ENCODE data around the gene COMTD1. TPM values are rescaled to one million over a fixed set of nuclear protein-coding genes. Genes with fewer than 3 reads are reported as not detected.

COMTD1 gene
- total and polyA plus RNA-seq, 2 of the 4 experiments (the other 2 are of a cell fraction), result 1.6 to 6.4 TPM

- Histone ChIP-seq H4K8ac (ENCODE audit: low read depth in 2 of 2, low read length in 2 of 2) (no peak overlapping the region), H2AK5ac (ENCODE audit: low read depth, low read length) (no peak overlapping the region), H2AFZ (replicated peaks; ENCODE audit: low read length, poor library complexity) (no peak overlapping the region), H3K36me3 (ENCODE audit: control insufficient read depth, insufficient read depth, low read length) (no peaks in the 10 kb centered on the region), H2BK20ac (ENCODE audit: low read depth, low read length) (no peak overlapping the region), H2BK5ac (ENCODE audit: low read depth, low read length, poor library complexity, severe bottlenecking) (no peak overlapping the region), H4K91ac (ENCODE audit: insufficient read depth, low read depth, low read length) (no peak overlapping the region), H3K23ac (ENCODE audit: low read depth, low read length) (no peak overlapping the region), H2BK15ac (ENCODE audit: low read depth, low read length) (no peak overlapping the region), H3K79me1 (ENCODE audit: low read depth in 1 of 2, low read length in 2 of 2) (no peaks in the 10 kb centered on the region), H3K4ac (ENCODE audit: low read depth, low read length) (no peak overlapping the region), H3K4me3 (ENCODE audit: insufficient read depth, low read depth, low read length) (no peak overlapping the region), H3K18ac (ENCODE audit: low read depth, low read length) (no peak overlapping the region), H4K20me1 (ENCODE audit: insufficient read depth, low read length) (no peaks in the 10 kb centered on the region), H3K4me1 (ENCODE audit: control insufficient read depth, insufficient read depth, low read length) (no peaks in the 10 kb centered on the region; the same call in 1 of the 2 replicates), H3K4me2 (ENCODE audit: low read depth, low read length) (no peak overlapping the region), H2BK120ac (ENCODE audit: low read depth, low read length) (no peak overlapping the region), H3K27me3 (ENCODE audit: control insufficient read depth, insufficient read depth, low read length) (no peaks in the 10 kb centered on the region), H3K14ac (replicated peaks; ENCODE audit: low read depth, low read length) (no peak overlapping the region), H3K56ac (ENCODE audit: extremely low read depth, insufficient read depth, low read length) (no peak overlapping the region), H3K9me1 (ENCODE audit: insufficient read depth, low read length) (no peaks in the 10 kb centered on the region), H3K27ac (ENCODE audit: insufficient read depth, low read length) (no peak overlapping the region), H3K9me3 (ENCODE audit: control insufficient read depth, insufficient read depth, low read length) (peaks cover 1% of the 10 kb centered on the region; the same call in 1 of the 2 replicates), H2AK9ac (replicated peaks; ENCODE audit: low read depth, low read length, poor library complexity) (peak overlapping the region; percentile 80), H4K5ac (ENCODE audit: low read depth, low read length) (no peak overlapping the region), H3K9ac (ENCODE audit: low read depth, low read length) (no peak overlapping the region)
- no CpG with 5 or more reads among the region's 10 CpGs for WGBS, 2 experiments (ENCODE audit: extremely low coverage in 2 of 2, insufficient read length in 1 of 2)
- POLR2A ChIA-PET (ENCODE audit: unreplicated experiment), result no interaction called here
- intact Hi-C loops (cut with micrococcal nuclease) (no loop called here), in situ Hi-C loops (cut with MboI; ENCODE audit: low sequenced_read_pairs) (no loop called here), dilution Hi-C loops (cut with HindIII; ENCODE audit: low sequenced_read_pairs, unreplicated experiment) (no loop called here)
- CTCF ChIA-PET, result interaction anchor here (0.6 kb wide), 1 partner anchor 169 kb away, joined by 3 read pairs; no protein-coding TSS in a partner anchor
- no peak for DNase-seq
- no peak for ATAC-seq (ENCODE audit: low read depth)
- BruUV-seq (replicated peaks), result no TSS peak
- TF ChIP-seq CHD1 (IDR thresholded peaks at IDR 0.05; ENCODE audit: low read depth, low read length), result no peak
- no peak for TF ChIP-seq FOS (IDR thresholded peaks at IDR 0.05; ENCODE audit: low read depth, low read length)
- no peak for TF ChIP-seq ELK1 (IDR thresholded peaks at IDR 0.05; ENCODE audit: borderline replicate concordance, low read depth, low read length)
- no peak for TF ChIP-seq POLR2A (IDR thresholded peaks at IDR 0.05; ENCODE audit: low read depth, low read length)
- TF ChIP-seq USF2 (IDR thresholded peaks at IDR 0.05; ENCODE audit: low read depth, low read length), result no peak
- TF ChIP-seq CEBPB (IDR thresholded peaks at IDR 0.05; ENCODE audit: low read depth, low read length), result no peak
- no peak for TF ChIP-seq RCOR1 (IDR thresholded peaks at IDR 0.05; ENCODE audit: insufficient replicate concordance, low read length)
- TF ChIP-seq NFE2L2 (IDR thresholded peaks at IDR 0.05; ENCODE audit: low read depth, low read length), result no peak
- no peak for TF ChIP-seq RFX5 (IDR thresholded peaks at IDR 0.05; ENCODE audit: low read depth, low read length)
- TF ChIP-seq MAZ (IDR thresholded peaks at IDR 0.05; ENCODE audit: borderline replicate concordance, low read depth, low read length), result no peak
- TF ChIP-seq SMC3 (IDR thresholded peaks at IDR 0.05; ENCODE audit: low read depth, low read length), result no peak
- TF ChIP-seq MAFK (IDR thresholded peaks at IDR 0.05; ENCODE audit: low read depth, low read length), result no peak
- TF ChIP-seq, protein P1, sequence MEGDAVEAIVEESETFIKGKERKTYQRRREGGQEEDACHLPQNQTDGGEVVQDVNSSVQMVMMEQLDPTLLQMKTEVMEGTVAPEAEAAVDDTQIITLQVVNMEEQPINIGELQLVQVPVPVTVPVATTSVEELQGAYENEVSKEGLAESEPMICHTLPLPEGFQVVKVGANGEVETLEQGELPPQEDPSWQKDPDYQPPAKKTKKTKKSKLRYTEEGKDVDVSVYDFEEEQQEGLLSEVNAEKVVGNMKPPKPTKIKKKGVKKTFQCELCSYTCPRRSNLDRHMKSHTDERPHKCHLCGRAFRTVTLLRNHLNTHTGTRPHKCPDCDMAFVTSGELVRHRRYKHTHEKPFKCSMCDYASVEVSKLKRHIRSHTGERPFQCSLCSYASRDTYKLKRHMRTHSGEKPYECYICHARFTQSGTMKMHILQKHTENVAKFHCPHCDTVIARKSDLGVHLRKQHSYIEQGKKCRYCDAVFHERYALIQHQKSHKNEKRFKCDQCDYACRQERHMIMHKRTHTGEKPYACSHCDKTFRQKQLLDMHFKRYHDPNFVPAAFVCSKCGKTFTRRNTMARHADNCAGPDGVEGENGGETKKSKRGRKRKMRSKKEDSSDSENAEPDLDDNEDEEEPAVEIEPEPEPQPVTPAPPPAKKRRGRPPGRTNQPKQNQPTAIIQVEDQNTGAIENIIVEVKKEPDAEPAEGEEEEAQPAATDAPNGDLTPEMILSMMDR (conservative IDR thresholded peaks at IDR 0.05; ENCODE audit: low read depth, low read length), result no peak
- TF ChIP-seq BHLHE40 (IDR thresholded peaks at IDR 0.05; ENCODE audit: low read depth, low read length), result no peak
- TF ChIP-seq MXI1 (IDR thresholded peaks at IDR 0.05; ENCODE audit: borderline replicate concordance, low read depth, low read length), result no peak
Measured at GRCh38 chr10:75245354-75246250, 9.8 kb upstream of the COMTD1 start.

All from IMR-90 (cell line).